ENCODE data around the gene PIK3CD.
A peak's percentile ranks its signal among the peaks of the same experiment; 100 is the strongest.
"Not testable (repeated sequence)": the region's sequence is repeated elsewhere in the genome, so short reads cannot be mapped to it uniquely, and the experiment has no call there.

PIK3CD gene

GRCh38 chr1:9624081-9624480 lies 27.4 kb upstream of the PIK3CD start:
- no peak for DNase-seq

DNA sequence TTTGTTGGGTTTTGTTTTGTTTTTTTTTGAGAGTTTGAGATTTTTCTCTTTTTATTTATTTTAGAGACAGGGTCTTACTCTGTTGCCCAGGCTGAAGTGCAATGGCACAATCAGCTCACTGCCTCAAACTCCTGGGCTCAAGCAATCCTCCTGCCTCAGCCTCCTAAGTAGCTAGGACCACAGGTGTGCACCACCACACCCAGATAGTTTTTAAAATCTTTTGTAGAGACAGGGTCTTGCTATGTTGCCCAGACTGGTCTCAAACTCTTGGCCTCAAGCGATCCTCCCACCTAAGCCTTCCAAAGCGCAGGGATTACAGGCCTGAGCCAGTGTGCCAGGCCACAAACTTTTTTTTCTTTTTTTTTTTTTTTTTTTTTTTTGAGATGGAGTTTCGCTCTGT lies 26.5 kb upstream of the PIK3CD start:
- DNase-seq = not testable (repeated sequence)

- no peak for DNase-seq
Measured at GRCh38 chr1:9626201-9626608, 25.3 kb upstream of the PIK3CD start.

DNA sequence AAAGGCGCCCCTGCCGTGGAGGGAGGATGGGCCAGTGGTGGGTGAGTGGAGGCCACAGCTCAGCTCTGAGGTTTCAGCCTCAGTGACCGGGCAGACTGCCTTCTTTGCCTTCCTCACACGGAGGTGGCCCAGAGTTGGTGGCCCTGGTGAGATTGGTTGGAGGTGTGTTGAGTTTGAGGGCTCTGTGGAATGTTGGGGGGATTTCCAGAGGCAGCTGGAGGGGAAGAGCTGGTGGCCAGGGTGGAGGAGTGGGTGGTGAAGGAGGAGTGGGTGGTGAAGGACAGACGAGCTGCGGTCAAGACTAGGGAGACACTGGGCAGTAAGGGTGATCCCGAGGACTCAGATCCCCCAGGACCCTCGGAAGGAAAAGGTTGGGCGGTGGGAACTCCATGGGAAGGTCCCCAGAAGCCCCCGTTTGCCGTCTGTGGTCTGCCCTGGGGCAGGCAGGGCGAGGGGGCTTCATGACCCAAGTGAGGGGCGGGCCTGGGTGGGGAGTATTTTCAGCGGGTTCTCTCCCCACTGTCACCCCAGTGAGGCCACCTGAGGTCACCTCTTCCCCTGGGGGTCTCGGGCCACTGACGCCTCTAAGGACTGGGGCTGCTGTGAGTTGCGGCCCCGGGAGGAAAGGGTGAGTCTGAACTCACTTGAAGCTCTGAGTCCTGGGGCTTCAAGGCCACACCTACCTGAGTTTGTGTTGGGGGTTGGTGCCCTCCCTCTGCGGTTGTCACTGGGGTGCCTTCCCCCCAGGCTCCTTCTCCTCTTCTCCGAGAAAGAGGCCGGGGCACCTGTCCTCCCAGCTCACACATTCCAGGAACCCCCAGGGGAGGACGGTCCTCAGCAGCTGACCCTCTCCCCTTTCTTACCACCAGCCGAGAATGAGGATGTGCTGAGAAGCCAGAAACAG lies 22.7 kb upstream of the PIK3CD start:
- DNase-seq = no peak

DNA sequence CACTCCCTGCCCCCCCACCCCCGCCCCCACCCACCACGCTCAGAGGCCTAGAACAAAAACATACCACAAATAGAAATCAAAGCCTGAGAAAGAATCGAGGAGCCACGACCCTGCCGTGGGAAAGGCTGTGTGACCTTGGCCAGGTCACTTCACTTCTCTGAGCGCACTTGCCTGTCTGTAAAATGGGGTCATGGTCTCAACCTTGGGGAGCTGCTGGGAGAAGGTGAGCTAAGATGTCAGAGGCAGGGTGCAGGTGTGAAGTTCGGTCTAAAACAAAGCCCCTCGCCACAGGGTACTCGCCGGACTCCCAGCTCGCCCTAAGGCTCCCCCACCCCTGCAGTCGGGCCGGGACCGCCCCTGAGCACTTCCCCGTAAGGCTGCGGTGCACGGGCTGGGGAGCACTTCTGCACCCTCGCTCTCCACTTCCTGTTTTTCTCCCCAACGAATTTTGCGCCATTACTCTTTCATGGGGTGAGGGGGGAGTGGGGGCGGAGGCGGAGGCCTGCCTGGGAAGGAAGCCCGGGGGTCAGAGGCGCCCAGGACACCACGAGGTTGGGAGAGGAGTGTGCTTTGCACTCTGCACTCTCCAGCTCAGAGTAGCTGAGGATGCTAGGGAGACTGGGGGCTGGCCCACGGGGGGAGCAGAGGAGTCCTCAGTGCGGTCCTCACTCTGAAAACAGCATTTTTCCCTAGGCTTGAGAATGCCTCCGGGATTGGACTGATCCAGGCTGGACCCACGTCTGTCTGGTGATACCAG lies 21.9 kb upstream of the PIK3CD start:
- DNase-seq = no peak

- no peak for DNase-seq
Measured at GRCh38 chr1:9630331-9631111, 21.0 kb upstream of the PIK3CD start.

- DNase-seq = no peak
Measured at GRCh38 chr1:9631613-9632012, 19.9 kb upstream of the PIK3CD start.

DNA sequence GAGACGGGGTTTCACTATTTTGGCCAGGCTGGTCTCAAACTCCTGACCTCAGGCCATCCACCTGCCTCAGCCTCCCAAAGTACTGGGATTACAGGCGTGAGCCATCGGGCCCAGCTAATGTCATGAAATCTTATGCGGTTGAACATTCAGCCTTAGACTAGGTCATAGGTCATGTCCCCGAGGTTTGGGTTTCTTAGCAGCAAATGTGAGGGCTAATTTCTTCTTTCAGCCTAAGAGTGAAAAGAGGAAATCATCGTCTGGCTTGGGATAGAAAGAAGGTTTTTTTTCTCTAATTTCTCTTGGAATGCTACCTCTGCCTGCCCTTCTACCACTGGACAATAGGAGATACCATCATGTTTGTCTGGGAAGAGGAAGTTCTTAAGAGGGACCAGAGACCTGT lies 18.0 kb upstream of the PIK3CD start:
- DNase-seq = no peak

DNA sequence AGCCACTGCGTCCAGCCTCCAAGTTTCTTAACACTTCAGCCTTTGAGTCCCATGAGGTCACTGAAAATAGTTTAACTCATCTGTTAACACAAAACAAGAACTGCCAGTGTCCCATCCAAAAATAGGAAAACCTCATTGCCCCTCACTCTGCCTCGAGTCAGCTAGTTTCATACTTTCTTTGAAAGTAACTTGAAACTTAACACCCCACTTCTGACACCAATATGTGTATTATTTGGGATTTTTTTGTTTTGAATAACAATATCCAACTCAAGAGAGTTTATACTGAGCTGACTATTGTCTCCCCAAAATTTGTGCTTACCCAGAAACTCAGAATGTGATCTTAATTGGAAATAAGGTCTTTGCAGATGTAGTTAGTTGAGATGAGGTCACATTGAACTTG lies 16.9 kb upstream of the PIK3CD start:
- DNase-seq = no peak

- DNase-seq = no peak
Measured at GRCh38 chr1:9639227-9639626, 12.3 kb upstream of the PIK3CD start.

DNA sequence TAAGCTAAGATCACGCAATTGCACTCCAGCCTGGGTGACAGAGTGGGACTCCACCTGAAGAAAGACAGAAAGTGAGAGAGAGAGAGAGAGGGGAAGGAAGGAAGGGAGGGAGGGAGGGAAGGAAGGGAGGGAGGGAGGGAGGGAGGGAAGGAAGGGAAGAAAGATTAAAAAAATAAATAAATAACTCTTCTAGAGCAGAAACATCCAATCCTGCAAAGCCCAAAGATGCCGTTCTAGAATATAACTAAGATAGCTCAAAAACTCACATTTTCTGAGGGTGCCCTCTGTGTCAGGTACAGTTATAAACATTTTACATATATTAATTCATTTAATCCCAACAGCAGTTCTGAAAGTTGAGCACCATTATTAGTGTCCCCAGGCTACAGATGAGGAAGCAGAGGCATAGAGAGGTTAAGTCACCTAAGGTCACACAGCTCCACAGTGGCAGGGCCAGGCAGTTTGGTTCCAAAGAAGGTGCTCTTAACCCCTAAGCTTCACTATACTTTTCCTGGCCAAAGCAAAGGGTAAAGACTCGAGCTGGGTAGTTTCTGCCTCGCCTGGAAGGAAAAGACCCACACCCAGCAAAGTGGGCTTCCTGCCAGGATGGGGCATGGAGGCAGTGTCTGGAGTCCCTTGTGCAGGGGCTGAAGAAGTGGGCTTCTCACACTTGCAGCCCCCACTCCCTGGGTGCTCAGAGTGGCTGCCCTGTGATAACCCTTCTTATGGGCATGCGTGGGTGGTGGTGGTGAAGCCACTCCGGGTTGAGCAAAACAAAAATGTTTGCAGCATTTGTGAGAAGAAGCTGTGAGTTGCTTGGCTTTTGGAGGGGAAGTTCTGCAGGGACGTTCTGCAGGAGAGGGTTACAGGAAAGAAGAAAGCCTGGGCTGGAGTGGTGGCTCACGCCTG lies 7.9 kb upstream of the PIK3CD start:
- no peak for DNase-seq

DNA sequence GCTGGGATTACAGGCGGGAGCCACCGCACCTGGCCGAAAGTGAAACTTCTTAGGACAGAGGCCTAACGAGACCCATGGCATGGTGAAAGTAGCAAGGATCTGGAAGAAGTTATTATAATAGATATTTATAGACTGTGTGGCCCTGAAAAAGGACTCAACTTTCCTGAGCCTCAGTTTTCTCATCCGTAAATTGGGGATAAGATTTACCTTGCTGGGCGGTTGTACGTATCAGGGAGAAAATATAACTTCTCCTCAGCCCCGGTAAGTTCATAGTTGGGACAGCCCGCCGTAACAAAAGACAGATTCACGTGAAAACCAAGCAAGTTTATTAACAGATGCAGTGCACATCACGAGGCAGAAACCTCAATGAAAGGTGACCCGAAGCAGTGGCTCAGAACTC lies 5.5 kb upstream of the PIK3CD start:
- DNase-seq = no peak

DNA sequence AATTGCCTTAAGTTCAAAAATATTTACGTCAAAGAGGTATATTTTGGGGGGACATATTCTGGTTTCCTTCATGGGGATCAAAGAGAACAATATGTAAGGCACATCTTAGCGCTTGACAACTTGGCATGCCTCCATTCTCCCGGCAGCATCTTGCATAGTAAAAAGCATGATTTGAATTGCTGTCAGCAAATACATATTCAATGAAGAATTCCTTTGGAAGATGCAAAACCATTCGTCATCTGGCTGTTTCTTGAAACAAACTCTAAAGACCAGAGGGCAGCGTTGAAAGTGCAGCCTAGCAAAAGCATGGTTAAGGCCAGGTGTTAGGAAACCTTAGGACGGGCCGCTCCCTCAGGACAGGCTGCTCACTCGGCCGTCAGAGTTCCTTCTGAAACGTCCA lies 3.4 kb upstream of the PIK3CD start:
- no peak for DNase-seq

DNA sequence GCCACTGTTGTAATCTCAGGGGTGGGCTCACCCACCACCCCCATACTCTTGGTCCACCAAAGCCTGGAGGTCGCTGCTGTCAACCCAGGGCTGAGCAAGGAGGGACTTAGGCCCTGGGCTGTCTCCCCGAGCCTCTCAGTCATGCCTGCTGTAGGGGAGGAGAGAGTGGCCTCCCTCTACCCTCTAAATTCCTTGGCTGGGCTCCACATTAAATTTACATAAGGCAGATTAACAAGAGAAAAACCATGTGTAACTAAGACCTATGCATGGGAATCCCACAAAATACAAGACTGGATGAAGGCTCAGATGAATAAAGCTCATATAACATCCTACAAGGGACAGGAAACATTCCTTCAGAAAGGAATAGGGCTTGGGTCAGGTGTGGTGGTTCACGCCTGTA lies 1.8 kb upstream of the PIK3CD start:
- no peak for DNase-seq

GRCh38 chr1:9651220-9651564 lies 339 bp upstream of the PIK3CD start:
- no peak for DNase-seq

DNA sequence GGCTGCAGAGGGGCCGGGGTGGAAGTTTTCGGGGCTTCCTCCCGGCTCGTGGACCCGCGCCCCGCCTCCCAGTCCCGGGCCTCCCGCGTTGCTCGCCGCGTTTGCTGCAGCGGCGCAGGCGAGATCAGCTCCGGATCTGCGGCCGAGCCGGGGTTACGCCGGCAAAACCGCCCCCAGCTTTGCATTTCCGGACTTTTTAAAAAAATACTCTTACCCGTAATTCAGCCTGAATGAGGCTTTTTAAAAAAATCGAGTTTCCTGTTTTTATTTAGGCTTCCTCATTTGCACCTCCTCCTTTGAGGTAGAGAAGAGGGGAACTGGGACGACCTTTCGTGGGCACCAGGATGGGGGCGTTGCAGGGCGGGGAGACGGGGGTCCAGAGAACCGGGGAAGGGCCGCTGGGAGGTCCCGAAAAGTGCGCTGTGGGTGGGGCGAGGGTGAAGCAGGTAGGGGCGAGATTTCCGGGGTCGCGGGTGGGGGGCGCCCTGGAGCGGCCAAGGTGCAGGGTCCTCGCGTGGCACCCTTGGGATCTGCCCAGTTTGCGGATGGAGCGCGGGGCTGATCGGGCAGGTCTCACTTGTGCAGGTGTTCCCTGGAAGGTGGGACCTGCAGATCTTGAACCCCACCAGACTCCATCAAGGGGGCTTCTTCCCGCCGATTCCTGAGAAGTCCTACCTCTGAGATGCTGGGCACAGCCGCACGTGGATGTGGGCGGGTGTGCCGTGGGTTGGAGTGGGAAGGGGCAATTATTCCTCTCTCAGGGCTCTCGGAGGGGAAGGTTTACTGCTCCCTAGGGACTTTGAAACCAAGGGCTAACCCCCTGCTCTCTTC lies 1.1 kb downstream of the PIK3CD start:
- no peak for DNase-seq

GRCh38 chr1:9653210-9653490 lies 1.6 kb downstream of the PIK3CD start:
- no peak for DNase-seq

DNA sequence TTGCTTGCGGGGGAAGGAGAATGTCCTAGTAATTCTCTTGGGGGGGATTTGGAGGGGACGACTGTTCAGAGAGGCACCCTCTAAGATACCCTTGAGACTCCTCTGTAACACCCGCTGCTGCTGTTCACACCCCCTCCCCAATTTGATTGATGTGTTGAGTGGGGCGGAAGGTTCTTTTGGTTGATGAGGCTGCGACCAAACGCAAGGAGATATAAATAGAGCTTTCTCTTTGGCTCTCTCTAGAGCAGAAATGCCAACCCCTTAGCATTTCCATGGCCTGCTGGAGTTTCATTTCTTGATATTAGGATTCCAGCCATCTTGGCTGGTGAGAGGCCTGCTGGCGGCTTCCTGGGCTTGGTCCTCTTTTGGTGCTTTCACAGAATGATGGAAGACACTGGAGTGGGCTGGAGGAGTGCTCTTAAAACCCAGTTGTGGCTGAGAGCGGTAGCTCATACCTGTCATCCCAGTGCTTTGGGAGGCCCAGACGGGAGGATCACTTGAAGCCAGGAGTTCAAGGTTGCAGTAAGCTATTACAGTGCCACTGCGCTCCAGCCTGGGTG lies 2.0 kb downstream of the PIK3CD start:
- no peak for DNase-seq

GRCh38 chr1:9654051-9654833 lies 2.7 kb downstream of the PIK3CD start:
- DNase-seq = peak; percentile 67

All from SIG-M5 (cell line).